Stimulated activated CD8-positive, alpha-beta memory T cell treated with anti-CD3 and anti-CD28 coated beads, Interleukin-4, amount 100 ng/mL, for 48 hours (primary cell): Measurements from ENCODE around the gene SLC44A1.

Source experiments
- DNase-seq: peaks from one replicate; pipeline ENCODE4 v3.0.0-alpha.2; 2020

Gene SLC44A1

GRCh38 chr9:105396901-105397300 lies 152.4 kb downstream of the SLC44A1 start:
- no peak for DNase-seq

DNA sequence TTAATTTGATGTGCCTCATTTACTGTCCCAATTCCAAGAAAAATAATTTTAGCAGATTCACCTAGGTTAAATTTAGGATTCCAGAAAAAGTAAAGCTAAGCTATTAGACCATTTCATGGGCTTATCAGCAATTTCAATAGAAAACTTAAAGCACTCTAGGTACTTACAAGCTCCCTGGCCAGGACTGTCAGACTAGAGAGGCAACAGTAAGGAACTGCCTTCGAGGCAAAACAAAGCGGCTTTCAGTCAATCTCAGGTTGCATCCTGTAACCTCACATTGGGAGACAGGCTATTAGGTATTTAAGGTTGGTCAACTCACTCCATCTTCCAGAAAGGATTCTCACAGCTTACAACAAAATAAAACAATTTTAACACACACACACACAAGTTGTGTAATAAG lies 154.7 kb downstream of the SLC44A1 start:
- DNase-seq: no peak

GRCh38 chr9:105401651-105402050 lies 157.2 kb downstream of the SLC44A1 start:
- DNase-seq: no peak

GRCh38 chr9:105403552-105404248 lies 159.2 kb downstream of the SLC44A1 start:
- no peak for DNase-seq

GRCh38 chr9:105405514-105406131 lies 161.2 kb downstream of the SLC44A1 start:
- DNase-seq: peak; percentile 60

DNA sequence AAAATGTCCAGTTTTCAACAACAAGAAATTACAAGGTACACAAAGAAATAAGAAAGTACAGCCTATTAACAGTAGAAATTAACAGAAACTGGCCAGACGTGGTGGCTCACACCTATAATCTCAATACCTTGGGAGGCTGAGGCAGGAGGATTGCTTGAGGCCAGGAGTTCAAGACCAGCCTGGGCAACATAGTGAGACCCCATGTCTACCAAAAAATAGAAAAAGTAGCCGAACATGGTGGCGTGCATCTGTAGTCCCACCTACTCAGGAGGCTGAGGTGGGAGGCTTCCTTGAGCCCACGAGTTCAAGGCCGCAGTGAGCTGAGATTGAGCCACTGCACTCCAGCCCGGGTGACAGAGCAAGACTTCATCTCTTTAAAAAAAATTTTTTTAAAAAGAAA lies 161.9 kb downstream of the SLC44A1 start:
- no peak for DNase-seq

DNA sequence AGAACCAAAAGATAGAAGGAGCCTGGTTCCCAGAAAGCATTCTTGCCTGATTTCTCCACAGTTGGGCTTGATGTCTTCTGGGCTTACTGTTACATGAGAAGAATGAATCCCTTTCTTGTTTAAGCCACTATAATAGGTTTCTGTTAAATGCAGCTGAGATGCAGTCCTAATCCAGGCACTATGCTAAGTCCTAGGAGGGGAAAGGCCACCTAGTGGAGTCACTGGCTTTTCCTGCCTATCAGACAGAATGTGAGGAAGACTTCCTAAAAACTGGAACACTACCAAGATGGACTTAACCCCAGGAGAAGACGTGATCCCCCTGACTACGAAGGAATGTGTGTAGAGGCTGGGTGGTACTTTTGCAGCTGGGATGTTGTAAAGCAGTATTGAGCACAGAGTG lies 169.1 kb downstream of the SLC44A1 start:
- DNase-seq: no peak

GRCh38 chr9:105414947-105415661 lies 170.7 kb downstream of the SLC44A1 start:
- peak; percentile 73 for DNase-seq

DNA sequence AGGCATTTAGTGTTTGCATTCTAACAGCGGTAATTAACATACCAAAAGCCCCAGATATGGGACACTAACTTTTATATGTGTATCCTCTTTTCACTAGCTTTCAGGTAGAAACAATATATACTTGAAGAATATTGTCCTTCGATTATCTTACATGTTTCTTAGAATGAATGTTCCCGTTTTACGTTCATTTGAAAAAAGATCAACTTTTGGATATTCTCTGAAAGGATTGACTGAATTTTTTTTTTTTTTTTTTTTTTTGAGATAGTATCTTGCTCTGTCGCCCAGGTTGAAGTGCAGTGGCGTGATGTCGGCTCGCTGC lies 171.2 kb downstream of the SLC44A1 start:
- no peak for DNase-seq

DNA sequence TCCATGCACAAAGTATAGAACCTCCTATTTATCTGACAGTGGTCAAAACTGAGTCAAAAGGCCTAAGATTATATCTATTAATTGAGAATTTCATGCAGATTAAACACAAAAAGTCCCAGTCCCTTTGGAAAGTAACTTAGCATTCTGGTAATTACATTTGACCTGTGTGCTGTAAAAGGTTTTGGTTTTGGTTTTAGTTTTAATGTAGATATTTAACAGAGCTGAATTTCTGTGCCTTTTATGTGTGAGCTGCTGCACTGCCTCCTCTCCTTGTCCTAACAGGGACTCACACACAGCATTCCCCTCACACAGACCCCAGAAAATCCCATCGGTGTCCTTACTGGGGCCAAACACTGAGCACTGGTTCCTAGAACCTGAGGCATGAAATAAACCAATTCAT lies 172.4 kb downstream of the SLC44A1 start:
- DNase-seq: no peak

- DNase-seq: no peak
Observed at GRCh38 chr9:105418588-105419500, 174.4 kb downstream of the SLC44A1 start.

DNA sequence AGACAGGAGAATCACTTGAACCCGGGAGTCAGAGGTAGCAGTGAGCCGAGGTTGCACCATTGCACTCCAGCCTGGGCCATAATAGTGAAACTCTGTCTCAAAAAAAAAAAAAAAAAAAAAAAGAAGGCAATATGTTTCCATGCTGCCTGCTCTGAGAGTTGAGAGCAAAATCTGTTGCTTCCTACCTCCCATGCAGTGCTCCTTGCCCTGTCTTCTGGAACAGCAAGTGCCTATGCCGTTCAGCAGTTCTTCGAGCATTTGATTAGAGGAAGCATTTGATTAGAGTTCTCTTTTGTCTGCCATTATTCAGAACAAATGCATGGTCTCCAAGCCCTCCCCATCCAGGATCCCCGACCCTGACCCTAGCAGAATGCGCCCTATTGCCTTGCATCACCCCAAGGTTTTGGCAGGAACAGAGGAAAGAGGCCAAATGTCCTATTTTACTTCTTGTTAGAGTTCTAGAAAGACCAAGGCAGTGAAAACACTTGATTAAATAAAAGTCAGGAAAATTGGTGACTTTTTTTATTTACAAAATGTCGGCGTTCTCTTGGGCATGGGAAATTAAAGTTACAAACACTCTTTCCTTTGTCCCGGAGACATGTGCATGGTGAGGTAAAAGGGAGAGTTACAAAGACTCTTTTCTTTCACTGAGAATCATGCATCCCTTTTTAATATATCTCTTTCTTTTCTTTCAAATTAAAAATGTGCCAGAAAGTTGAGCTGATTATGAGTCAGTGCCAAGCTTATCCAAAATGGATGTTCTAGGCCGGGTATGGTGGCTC lies 175.6 kb downstream of the SLC44A1 start:
- no peak for DNase-seq

DNA sequence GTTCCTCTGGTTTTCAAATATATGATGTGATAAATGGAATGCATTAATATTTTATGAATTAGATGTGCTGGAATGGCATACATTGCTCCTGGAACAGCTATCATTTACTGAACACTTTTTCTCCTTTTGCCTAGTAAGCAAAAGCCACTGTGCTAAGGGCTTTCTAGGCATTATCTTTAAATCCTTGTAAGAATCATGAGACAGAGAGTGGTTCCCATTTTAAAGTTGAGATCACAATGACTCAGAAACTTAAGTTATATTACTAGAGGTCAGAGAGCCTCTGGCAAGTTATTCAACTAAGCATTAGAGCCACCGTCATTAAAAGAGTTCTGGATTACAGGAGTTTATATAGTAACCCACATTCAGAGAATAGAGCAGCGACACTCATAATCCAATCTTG lies 176.7 kb downstream of the SLC44A1 start:
- DNase-seq: no peak

GRCh38 chr9:105421864-105422263 lies 177.4 kb downstream of the SLC44A1 start:
- no peak for DNase-seq

DNA sequence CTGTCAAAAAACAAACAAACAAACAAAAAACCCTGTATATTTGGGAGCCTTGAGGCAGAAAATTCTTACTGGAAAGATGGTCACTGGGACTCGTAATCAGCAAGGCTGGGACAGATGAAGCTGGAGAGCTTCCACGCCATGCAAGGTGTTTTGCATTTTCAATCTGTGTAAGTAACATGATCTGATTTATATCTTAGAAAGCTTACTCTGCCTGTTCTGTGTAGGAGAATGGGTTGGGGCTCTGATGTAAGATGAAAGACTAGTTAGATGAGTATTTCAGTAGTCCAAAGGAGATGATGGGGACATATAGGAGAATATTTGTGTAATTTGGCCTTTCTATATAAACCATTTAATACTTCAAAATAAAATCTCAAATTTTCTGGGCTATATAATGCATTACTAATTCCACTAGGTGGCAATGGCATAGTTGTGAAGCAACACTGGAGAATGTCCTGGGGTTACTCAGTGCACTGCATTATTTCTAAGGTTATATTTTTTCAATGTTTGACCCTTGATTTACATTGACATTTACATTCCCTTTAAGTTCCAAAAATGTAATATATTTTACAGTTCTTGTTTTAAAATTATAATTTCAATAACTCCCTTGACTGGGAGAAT lies 181.5 kb downstream of the SLC44A1 start:
- DNase-seq: no peak

GRCh38 chr9:105426657-105427056 lies 182.2 kb downstream of the SLC44A1 start:
- DNase-seq: no peak

- no peak for DNase-seq
Observed at GRCh38 chr9:105431424-105432246, 187.2 kb downstream of the SLC44A1 start.

DNA sequence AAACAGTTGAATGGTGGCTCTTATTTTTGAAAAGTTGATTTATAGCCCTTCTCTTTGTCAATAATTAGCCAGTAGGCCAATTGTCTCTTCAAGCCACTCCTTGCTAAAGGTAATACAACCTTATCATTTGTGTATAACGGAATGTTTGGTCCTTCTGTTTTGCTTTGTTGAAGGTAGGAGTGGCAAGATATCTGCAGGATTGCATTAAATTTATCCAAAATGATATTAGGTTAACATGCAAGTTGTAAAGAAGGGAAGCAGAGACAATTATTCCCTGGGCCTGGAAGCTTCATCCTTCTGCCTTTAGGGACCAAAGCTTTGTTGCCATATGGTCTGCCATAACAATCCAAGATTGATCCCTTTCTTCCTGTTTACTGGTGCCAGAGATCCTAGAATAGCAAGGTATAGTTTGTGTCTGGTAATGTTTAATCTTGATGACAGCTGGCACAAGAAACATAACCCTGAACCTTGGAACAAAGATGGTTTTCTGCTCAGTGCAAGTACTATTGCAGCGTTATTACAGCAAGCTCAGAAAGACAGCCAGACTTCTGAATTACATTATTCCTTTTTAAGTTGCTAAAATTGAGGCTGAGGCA lies 187.9 kb downstream of the SLC44A1 start:
- DNase-seq: no peak

DNA sequence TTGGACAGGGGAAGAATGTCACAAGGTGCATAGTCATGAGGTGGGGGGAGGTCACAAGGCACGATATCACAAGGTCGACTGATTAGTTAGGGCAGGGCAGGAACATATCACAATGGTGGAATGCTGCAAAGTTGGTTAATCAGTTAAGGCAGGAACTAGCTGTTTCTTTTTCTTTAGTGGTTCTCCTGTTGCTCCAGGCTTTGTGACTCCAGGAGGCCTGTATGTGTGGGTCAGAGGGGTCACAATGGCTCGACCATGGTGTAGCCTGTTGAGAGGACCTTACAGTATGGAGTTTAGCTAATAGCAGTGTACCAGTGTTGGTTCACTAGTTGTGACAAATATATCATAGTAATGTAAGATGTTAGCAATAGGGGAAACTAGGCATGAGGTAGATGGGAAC lies 191.0 kb downstream of the SLC44A1 start:
- DNase-seq: no peak

GRCh38 chr9:105436783-105437182 lies 192.3 kb downstream of the SLC44A1 start:
- DNase-seq: no peak

DNA sequence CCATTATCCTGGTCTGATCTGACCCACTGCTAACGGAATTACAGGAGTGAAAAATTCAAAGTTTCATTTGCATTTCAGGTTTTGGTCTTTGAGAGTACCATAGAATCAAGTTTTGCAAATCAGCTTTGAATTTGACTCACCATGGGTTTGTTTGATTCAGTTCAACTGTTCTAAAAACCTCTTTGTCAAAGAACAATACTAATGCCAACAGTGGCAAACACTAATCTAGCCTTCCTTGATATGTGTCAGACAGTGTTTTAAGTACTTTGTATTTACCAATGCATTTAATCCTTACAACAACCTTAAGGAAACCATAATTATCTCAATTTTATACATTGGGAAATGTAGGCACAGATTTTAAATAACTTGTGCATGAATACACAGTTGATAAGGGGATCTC lies 193.3 kb downstream of the SLC44A1 start:
- no peak for DNase-seq
